CD4-positive, alpha-beta T cell (primary cell): Measurements from ENCODE around the gene FHL5. TPM values are rescaled to one million over a fixed set of nuclear protein-coding genes. Genes with fewer than 3 reads are reported as not detected.
A peak's percentile ranks its signal among the peaks of the same experiment; 100 is the strongest.

Source experiments
- ATAC-seq: fragments of 200-7000 bp; cut with Tn5 transposase; one replicate; pipeline ENCODE4 v1.10.0; 2022; ENCODE audit warnings: mild to moderate bottlenecking; ENCODE audit not compliant: poor library complexity
- CTCF ChIA-PET: fragments of 350-600 bp; sonication (Branson Sonifier 250); formaldehyde crosslinking; loops from one replicate; lab custom pipeline; 2021; ENCODE audit warnings: antibody characterized with exemption, inconsistent platforms; lab: Charles Lee
- POLR2A ChIA-PET: fragments of 350-600 bp; sonication (Branson Sonifier 250); formaldehyde crosslinking; loops from one replicate; lab custom pipeline; 2021; ENCODE audit warnings: antibody characterized with exemption, inconsistent platforms; lab: Charles Lee
- DNase-seq, 14 experiments: peaks; one replicate each; pipeline ENCODE4 v3.0.0-alpha.2; 2013 to 2020; ENCODE audit warnings: mixed read lengths in 2 of 14
- H3K27ac ChIP-seq, 2 donors: one replicate each; pipeline versions ENCODE4 v1.5.1 to v1.7.0; 2013; ENCODE audit warnings: low read length in 2 of 2, low read depth in 1 of 2, mild to moderate bottlenecking in 1 of 2
- H3K27me3 ChIP-seq, 2 experiments: 1 replicate in 1 of 2; 2 replicates in 1 of 2; pipeline versions ENCODE4 v1.6.1 to v1.7.0; 2013; ENCODE audit warnings: low read length in 2 of 2, control low read depth in 1 of 2, mild to moderate bottlenecking in 1 of 2, moderate library complexity in 1 of 2; ENCODE audit not compliant: insufficient read depth in 2 of 2, control insufficient read depth in 1 of 2
- H3K36me3 ChIP-seq: one replicate; pipeline ENCODE4 v1.6.1; 2013; ENCODE audit warnings: low read length, control low read depth; ENCODE audit not compliant: insufficient read depth
- H3K4me1 ChIP-seq: one replicate; pipeline ENCODE4 v1.6.1; 2013; ENCODE audit warnings: low read length, control low read depth; ENCODE audit not compliant: insufficient read depth
- H3K4me3 ChIP-seq: one replicate; pipeline ENCODE4 v1.5.1; 2013; ENCODE audit warnings: mild to moderate bottlenecking, low read length, moderate library complexity
- H3K9me3 ChIP-seq, 2 experiments: 1 replicate in 1 of 2; 2 replicates in 1 of 2; pipeline versions ENCODE4 v1.6.1 to v1.7.0; 2013; ENCODE audit warnings: low read length in 2 of 2, mild to moderate bottlenecking in 2 of 2, control low read depth in 1 of 2, moderate library complexity in 1 of 2; ENCODE audit not compliant: control insufficient read depth in 1 of 2, insufficient read depth in 1 of 2
- H3K27ac Mint-ChIP-seq: one replicate; pipeline ENCODE4 v1.8.0; 2020; ENCODE audit warnings: mixed read lengths
- H3K27me3 Mint-ChIP-seq: one replicate; pipeline ENCODE4 v1.8.0; 2021; ENCODE audit warnings: mixed read lengths
- H3K36me3 Mint-ChIP-seq: one replicate; pipeline ENCODE4 v1.8.0; 2021; ENCODE audit warnings: low read depth, mixed read lengths
- H3K4me1 Mint-ChIP-seq: one replicate; pipeline ENCODE4 v1.8.0; 2021; ENCODE audit warnings: low read depth, mixed read lengths
- H3K4me3 Mint-ChIP-seq: one replicate; pipeline ENCODE4 v1.8.0; 2020; ENCODE audit warnings: mild to moderate bottlenecking, mixed read lengths
- H3K9me3 Mint-ChIP-seq: one replicate; pipeline ENCODE4 v1.8.0; 2020; ENCODE audit warnings: mixed read lengths
- intact Hi-C, 2 experiments: fragments of 100-400 bp; cut with DNase I in 1 of 2; cut with micrococcal nuclease in 1 of 2; formaldehyde crosslinking; loops; one replicate each; pipeline versions ENCODE4 v1.15.1 to v1.9.0; 2023 to 2025; cut with DNase I, micrococcal nuclease
- polyA plus RNA-seq, 2 donors: library from polyadenylated mRNA; unstranded; fragments of 120-200 nt; gene quantifications; one replicate each; pipeline ENCODE4 v1.2.1, GENCODE V29; 2013
- total RNA-seq, 174 experiments: library from RNA in 2 of 174; stranded (reverse) in 2 of 174; gene quantifications; one replicate each; pipeline ENCODE4 v1.2.3 and lab custom pipeline; 2021 to 2026
- TF ChIP-seq, protein P1 (sequence below): fragments of 200-600 bp; IDR thresholded peaks from one replicate; pipeline ENCODE4 v1.8.0; 2022; ENCODE audit warnings: antibody characterized with exemption, mild to moderate bottlenecking

The FHL5 gene, protein sequence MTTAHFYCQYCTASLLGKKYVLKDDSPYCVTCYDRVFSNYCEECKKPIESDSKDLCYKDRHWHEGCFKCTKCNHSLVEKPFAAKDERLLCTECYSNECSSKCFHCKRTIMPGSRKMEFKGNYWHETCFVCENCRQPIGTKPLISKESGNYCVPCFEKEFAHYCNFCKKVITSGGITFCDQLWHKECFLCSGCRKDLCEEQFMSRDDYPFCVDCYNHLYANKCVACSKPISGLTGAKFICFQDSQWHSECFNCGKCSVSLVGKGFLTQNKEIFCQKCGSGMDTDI
- total RNA-seq (not detected), total RNA-seq (lab: John Stamatoyannopoulos, UW) (0 to 0.10 (median 0) reads per million in 172 experiments)
- not detected for polyA plus RNA-seq (2013, experiment 1 of 2)
- polyA plus RNA-seq (2013, experiment 2 of 2): 0.01 TPM

DNA sequence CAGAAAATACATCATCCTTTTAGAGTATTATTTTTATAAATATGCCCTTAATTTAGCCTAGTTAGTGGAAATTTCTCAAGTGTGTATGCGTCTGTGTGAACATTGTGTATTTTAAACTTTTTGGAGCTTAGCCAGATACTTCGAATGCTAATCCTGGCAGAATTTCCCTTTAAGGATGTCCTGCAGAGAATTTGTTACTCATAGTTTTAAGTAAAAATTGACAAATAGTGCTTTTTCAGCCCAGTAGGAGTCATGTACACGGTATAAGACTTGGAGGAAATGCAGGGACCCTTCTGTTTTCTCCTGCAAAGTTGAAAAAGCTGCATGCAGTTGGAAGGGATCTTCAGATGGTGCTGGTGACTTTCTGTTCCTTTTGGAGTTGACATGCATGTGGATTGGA, at the start of gene FHL5:
FHL5 (plus strand) TSS at position 243 of the 400 bp plus-strand sequence. CDS start 40,486 bp downstream, outside the sequence.
- H3K36me3 Mint-ChIP-seq: no peaks in the 10 kb centered on the region
- intact Hi-C loops: no loop called here
- H3K4me3 ChIP-seq: no peak within 1 kb of the TSS
- H3K9me3 Mint-ChIP-seq: peaks cover 2% of the 10 kb centered on the region
- DNase-seq: no peak
- TF ChIP-seq, protein P1, sequence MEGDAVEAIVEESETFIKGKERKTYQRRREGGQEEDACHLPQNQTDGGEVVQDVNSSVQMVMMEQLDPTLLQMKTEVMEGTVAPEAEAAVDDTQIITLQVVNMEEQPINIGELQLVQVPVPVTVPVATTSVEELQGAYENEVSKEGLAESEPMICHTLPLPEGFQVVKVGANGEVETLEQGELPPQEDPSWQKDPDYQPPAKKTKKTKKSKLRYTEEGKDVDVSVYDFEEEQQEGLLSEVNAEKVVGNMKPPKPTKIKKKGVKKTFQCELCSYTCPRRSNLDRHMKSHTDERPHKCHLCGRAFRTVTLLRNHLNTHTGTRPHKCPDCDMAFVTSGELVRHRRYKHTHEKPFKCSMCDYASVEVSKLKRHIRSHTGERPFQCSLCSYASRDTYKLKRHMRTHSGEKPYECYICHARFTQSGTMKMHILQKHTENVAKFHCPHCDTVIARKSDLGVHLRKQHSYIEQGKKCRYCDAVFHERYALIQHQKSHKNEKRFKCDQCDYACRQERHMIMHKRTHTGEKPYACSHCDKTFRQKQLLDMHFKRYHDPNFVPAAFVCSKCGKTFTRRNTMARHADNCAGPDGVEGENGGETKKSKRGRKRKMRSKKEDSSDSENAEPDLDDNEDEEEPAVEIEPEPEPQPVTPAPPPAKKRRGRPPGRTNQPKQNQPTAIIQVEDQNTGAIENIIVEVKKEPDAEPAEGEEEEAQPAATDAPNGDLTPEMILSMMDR: no peak
- no peak for ATAC-seq
- H3K27ac Mint-ChIP-seq: no peak within 1 kb of the TSS
- no peaks in the 10 kb centered on the region for H3K9me3 ChIP-seq
- H3K27me3 ChIP-seq: peaks cover 0 to 4% of the 10 kb centered on the region in 2 experiments
- CTCF ChIA-PET: no interaction called here
- peaks cover 1% of the 10 kb centered on the region for H3K27me3 Mint-ChIP-seq
- POLR2A ChIA-PET: no interaction called here
- no peaks in the 10 kb centered on the region for H3K36me3 ChIP-seq
- H3K4me3 Mint-ChIP-seq: no peak within 1 kb of the TSS
- H3K4me1 ChIP-seq: no peaks in the 10 kb centered on the region
- no peak within 1 kb of the TSS for H3K27ac ChIP-seq
- no peaks in the 10 kb centered on the region for H3K4me1 Mint-ChIP-seq

DNA sequence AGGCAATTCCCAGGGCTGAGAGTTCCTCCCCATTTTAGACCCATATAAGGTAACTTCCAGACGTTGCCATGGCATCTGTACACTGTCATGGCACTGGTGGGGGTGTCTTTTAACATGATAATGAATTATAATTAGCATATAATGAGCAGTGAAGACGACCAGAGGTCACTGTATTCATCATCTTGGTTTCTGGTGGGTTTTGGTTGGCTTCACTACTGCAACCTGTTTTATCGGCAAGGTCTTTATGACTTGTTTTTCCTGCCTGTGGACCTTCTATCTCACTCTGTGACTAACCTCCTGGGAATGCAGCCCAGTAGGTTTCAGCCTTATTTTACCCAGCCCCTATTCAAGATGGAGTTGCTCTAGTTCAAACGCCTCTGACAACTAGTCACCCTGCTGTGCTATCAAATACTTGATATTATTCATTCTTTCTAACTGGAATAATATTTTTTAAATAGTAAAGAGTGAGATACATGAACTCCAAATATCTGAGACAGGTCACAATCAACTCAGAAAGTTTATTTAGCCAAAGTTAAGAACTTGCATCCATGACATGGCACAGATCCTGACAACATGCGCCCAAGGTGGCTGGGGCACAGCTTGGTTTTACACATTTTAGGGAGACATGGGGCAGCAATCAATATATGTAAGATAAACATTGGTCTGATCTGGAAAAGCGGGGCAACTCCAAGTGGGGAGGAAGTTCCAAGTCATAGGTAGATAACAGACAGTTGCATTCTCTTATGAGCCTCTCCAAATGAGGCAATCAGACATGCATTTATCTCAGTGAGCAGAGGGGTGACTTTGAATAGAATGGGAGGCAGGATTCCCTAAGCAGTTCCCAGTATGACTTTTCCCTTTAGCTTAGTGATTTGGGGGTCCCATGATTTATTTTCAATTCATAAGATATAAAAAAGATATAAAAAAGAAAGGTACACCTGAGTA, 42.5 kb upstream of the FHL5 start:
- Histone ChIP-seq H3K27ac (peak overlapping the region in 1 of 2 donors; percentile 98), H3K9me3 (no peaks in the 10 kb centered on the region), H3K36me3 (peaks cover 3% of the 10 kb centered on the region), H3K4me3 (peak overlapping the region; percentile 91), H3K27me3 (no peaks in the 10 kb centered on the region), H3K4me1 (peaks cover 11% of the 10 kb centered on the region)
- Mint-ChIP-seq H3K36me3 (peaks cover 26% of the 10 kb centered on the region), H3K4me3 (peak overlapping the region; percentile 100), H3K27me3 (no peaks in the 10 kb centered on the region), H3K27ac (peak overlapping the region; percentile 100), H3K4me1 (peaks cover 44% of the 10 kb centered on the region), H3K9me3 (no peaks in the 10 kb centered on the region)
- intact Hi-C loops: loop anchor here (1.0 to 10.0 kb wide), 6 partner anchors 20 to 943 kb away; partner anchors contain the start of genes KLHL32 (in 2 of the 2), GPR63 (in 1 of the 2) and MANEA (in 1 of the 2)
- no peak for ATAC-seq
- POLR2A ChIA-PET: interaction anchor here (0.6 to 3.7 kb wide), 9 partner anchors 10 to 944 kb away, joined by 3 to 54 read pairs (median 3); partner anchors contain the start of genes KLHL32 and MANEA
- CTCF ChIA-PET: no interaction called here
- TF ChIP-seq, protein P1: no peak
- DNase-seq: peak in 3 of 14 experiments; percentile 7 to 15 (median 13)

DNA sequence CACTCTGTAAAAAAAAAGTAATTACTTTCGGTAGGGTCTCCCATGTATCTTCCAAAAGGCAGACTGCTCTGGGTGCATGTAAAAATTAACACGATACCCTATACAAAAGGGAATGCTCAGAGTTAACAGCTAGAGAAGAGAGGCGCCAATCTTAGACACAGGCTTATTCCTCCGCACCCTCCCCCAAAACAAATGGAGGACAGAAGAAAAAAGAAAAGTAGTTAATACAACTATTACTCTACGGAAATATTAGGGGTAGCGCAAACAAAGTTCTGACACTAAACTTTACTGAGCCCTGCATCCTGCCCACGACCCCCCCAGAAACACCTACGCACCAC, 41.7 kb upstream of the FHL5 start:
- peaks cover 11% of the 10 kb centered on the region for H3K4me1 ChIP-seq
- H3K9me3 ChIP-seq: no peaks in the 10 kb centered on the region
- TF ChIP-seq, protein P1: no peak
- POLR2A ChIA-PET: interaction anchor here (0.6 to 3.7 kb wide), 9 partner anchors 9 to 945 kb away, joined by 3 to 54 read pairs (median 4); partner anchors contain the start of genes KLHL32 and MANEA
- no peaks in the 10 kb centered on the region for H3K9me3 Mint-ChIP-seq
- H3K27ac Mint-ChIP-seq: peak overlapping the region; percentile 100
- ATAC-seq (no peak), DNase-seq (no peak)
- H3K36me3 ChIP-seq: peaks cover 10% of the 10 kb centered on the region
- H3K4me3 Mint-ChIP-seq: peak overlapping the region; percentile 100
- peaks cover 46% of the 10 kb centered on the region for H3K4me1 Mint-ChIP-seq
- CTCF ChIA-PET: no interaction called here
- intact Hi-C loops: loop anchor here (1.0 to 10.0 kb wide), 6 partner anchors 21 to 944 kb away; partner anchors contain the start of genes KLHL32 (in 2 of the 2), GPR63 (in 1 of the 2) and MANEA (in 1 of the 2)
- peaks cover 31% of the 10 kb centered on the region for H3K36me3 Mint-ChIP-seq
- no peaks in the 10 kb centered on the region for H3K27me3 Mint-ChIP-seq
- no peaks in the 10 kb centered on the region for H3K27me3 ChIP-seq
- H3K27ac ChIP-seq: peak overlapping the region; percentile 98
- H3K4me3 ChIP-seq: peak overlapping the region; percentile 91
